Raji (cell line): Measurements from ENCODE around the gene IDI1.

Experiments
- POLR2A ChIP-seq: IDR thresholded peaks from 2 replicates; pipeline ENCODE4 v1.6.1; 2011; ENCODE audit warnings: low read depth, low read length, control low read depth; ENCODE audit not compliant: insufficient read depth

Gene IDI1

GRCh38 chr10:1074052-1074747 is 25.3 kb upstream of the IDI1 start:
- no peak for TF ChIP-seq POLR2A

DNA sequence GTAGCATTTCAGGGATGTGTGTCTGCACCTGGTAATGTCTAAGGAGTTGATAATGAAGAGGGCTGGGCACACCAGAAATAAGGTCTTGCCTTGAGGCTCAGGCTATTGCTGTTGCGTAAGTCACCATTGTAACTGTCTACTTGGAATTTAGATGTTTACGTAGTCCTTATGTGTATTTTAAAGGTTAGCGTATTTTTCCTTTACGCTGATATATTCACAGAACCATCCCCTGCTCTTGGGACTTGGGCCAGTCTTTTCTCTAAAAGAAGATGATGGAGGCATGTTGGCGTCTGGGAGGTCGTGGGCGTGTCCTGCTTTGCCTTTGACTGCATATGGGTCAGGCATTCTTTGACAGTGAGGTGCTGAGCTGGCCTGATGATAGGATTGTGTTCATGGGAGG is 22.0 kb upstream of the IDI1 start:
- no peak for TF ChIP-seq POLR2A

DNA sequence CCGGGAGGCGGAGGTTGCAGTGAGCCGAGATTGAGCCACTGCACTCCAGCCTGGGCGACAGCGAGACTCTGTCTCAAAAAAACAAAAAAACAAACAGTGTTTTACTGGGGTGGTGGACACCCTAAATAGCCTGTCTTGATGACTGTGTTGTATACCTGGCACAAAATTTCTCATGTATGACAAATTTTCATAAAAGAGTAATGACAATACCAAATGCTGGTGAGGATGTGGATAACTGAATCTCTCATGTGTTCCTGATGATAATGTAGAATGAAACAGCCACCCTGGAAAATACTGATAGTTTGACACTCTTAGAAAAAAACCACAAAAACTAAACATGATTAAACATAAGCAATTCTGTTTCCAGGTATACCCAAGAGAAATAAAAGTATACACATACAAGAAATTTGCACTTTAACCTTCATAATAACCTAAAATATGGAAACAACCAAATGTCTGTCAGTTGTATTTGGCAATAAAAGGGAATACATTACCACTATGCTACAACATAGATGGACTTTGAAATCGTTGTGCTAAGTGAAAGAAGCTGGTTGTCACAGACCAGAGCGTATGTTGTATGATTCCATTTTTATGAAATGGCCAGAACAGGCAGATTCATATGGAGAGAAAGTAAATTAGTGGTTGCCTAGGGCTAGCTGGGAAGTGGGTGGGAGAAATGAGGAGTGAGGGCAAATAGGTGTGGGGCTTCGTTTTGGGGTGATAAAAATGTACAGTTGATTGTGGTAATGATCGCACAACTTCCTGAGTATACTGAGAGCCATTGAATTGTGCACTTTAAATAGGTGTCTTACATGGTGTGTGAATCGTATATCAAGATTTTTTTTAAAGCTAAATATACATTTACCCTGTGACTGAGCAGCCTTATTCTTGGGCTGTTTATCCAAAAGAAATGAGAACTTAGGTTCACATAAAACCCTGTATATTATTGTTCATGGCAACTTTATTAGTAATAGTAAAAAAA is 19.8 kb upstream of the IDI1 start:
- TF ChIP-seq POLR2A: no peak

DNA sequence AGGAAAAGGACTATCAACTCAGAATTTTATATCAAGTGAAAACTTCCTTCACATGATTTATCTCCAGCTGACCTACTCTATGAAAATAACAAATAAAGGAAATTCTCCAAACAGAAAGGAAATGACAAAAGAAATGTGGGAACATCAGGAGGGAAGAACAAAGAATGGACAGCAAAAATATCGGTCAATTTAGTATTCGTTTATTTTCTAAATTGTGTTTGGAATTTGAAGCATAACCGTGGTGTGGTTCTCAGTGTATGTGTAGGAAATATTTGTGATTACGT is 16.0 kb upstream of the IDI1 start:
- TF ChIP-seq POLR2A: no peak

DNA sequence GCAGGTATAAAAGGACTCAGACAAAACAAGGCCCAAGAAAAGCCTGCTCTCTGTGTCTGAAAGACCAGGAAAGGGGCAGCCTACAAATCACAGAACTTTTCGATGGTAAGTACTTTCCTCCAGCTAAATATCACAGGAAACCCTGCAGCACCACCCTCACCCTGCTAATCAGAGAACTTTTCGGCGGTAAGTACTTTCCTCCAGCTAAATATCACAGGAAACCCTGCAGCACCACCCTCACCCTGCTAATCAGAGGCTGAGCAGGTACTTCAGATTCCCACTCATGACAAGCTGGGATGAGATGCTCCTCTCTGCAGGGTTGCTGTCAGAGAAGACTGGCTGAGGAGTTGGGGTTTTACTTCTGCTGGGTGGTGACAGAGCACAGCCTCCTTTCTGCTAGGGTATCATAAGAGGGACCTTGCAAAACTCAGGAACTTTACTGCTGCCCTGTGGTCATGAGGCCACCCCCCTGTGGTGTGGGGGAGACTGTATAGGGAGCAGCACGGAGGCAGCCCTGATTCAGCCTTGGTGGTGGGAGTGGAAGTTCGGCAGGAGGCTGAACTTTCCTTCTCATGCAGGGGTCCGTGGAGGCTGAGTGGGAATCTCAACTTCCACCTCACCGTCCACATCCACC is 14.4 kb upstream of the IDI1 start:
- no peak for TF ChIP-seq POLR2A

- TF ChIP-seq POLR2A: no peak
Measured at GRCh38 chr10:1061930-1062774, 13.2 kb upstream of the IDI1 start.

DNA sequence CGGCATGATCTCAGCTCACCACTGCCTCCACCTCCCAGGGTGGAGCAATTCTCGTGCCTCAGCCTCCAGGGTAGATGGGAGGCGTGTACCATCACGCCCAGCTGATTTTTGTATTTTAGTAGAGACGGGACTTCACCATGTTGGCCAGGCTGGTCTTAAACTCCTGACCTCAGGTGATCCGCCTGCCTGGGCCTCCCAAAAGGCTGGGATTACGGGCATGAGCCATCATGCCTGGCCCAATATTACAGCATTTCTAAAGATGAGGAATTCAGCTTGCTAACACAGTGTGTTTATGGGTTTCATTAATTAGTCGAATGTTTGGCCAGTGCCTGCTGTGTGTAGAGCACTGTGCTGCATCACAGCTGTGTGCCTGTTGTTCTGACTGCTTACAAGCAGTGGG is 11.0 kb upstream of the IDI1 start:
- no peak for TF ChIP-seq POLR2A

DNA sequence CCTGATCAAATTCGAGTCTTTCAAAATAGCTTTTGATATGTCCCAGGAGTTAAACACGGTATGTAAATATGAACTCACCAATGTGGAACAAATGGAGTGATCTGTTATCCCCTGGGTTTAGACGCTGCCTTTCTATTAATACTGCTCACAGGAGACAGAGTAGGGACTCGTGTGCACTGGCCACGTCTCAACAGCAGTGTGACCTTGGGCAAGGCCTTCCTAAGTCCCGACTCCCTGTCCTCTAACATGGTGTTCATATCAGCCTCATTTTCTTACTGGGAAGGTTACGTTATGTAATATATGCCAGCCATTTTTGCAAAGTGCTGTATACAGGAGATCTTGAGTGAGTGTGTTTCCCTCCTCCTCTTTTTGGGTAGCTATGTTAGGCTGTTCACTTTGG is 9.1 kb upstream of the IDI1 start:
- TF ChIP-seq POLR2A: no peak

DNA sequence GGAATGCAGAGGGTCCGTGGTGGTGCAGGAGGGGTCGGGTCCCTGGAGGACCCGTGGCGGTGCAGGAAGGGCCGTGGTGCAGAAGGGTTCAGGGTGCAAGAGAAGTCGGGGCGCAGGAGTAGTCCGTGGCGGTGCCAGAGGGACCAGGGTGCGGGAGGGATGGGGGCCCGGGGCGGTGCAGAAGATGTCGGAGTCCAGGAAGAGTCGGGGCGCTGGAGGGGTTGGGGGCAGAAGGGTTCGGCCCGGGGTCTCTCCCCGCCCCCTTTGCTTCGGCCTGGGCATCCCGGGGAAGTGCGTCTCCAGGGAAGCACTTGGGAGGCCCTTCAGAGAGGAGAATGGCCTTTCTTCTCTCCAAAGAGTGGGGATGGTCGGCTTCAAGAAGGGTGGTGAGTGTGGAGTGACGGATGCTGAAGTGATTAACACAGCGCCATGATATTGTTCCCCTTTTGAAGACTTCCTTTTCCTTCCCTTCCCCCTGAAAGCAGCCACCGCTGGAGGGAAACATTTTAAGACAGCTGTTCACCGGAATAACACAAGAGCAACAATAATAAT is 8.3 kb upstream of the IDI1 start:
- TF ChIP-seq POLR2A: no peak

DNA sequence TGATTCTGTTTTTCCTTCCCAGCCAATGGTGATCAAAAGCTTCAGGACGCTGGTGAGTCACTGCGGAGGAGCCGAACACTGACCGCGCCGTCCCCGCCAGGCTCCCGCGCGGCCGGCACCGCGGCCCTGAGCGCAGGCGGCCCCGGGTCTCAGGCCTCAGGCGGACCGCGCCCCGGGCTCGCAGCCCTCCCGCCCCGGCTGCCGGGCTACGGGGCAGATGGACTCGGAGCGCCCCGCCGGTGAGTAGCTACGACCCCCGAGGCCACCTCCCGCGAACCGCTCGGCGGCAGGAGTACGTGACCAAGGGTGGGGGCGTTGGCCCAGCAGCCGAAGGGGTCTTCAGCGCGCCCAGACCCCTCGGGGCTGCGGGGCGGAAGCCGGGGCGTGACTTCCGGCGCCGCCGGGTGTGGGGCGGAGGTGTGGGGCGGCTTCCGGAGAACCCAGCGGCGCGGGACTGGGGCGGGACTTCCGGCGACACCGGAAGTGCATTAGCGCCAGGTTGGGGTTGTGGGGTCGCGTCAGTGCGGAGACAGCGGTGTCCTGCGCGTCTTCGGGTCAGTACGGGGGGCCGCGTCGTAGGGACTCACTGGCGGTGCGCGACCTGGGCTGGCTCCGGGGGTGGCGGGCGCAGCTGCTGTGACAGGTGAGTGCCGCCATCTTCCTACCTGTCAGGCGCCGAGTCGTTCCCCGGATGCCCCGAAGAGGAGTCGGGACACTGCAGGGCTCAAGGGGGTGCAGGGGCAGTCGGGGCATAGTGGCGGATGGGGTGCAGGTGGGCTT is 7.6 kb upstream of the IDI1 start, which contains the start of gene WDR37:
Gene WDR37, plus strand, starts transcription at position 60 of the 780 bp plus-strand sequence. CDS start 15,771 bp downstream, outside the sequence.
- peak; percentile 86 for TF ChIP-seq POLR2A

- no peak for TF ChIP-seq POLR2A
Measured at GRCh38 chr10:1054684-1055083, 5.8 kb upstream of the IDI1 start.

DNA sequence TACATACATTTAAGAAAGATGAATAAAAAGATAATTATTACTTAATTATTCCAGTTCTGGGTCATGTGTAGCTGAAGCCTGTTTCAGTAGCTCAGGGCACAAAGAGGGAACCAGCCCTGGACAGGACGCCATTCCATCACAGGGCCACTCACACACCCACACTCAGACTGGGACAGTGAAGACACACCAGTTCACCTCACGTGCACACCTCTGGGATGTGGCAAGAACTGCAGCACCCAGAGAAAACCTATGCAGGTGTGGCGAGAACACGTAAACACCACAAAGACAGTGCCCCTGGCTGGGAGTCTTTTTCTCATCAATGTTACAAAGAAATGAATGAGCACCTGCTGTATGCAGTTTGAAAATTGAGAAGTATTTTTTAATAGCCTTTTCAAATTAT is 1.6 kb upstream of the IDI1 start:
- peak; percentile 49; the same call in 1 of the 2 replicates for TF ChIP-seq POLR2A

- TF ChIP-seq POLR2A: no peak
Measured at GRCh38 chr10:1050145-1050544, 1.2 kb upstream of the IDI1 start.
